SK-N-SH (cell line): ENCODE results near the gene CCDC107. TPM values are rescaled to one million over a fixed set of nuclear protein-coding genes. Genes with fewer than 3 reads are reported as not detected.

Experiments
- CTCF ChIA-PET: fragments of 300-600, 350-600 bp; formaldehyde crosslinking; extraction: SDS; loops from one replicate; lab custom pipeline; 2021; lab: Yijun Ruan, JAX
- POLR2A ChIA-PET: fragments of 350-600 bp; sonication (Branson Sonifier 250); formaldehyde crosslinking; extraction: SDS; loops from one replicate; lab custom pipeline; 2020; ENCODE audit warnings: antibody characterized with exemption, inconsistent platforms; lab: Yijun Ruan, JAX
- DNase-seq: peaks from one replicate; pipeline ENCODE4 v3.0.0; 2012
- H2AFZ ChIP-seq: fragments of 200-600 bp; sonication (generic); 2 replicates; pipeline ENCODE4 v1.8.1; 2016; ENCODE audit warnings: antibody characterized with exemption, mild to moderate bottlenecking, low read depth
- H3F3A ChIP-seq: fragments of 200-600 bp; sonication (generic); replicated peaks from 2 replicates; pipeline ENCODE3; 2016; ENCODE audit warnings: antibody characterized with exemption, mild to moderate bottlenecking; ENCODE audit not compliant: insufficient read depth
- H3K27ac ChIP-seq, 2 experiments: fragments of 200-500 bp in 1 of 2; fragments of 200-600 bp in 1 of 2; sonication (Bioruptor generic) in 1 of 2; sonication (generic), shearing (Covaris generic) in 1 of 2; 2 replicates each; pipeline versions ENCODE4 v1.5.1 to v1.6.1; 2014 to 2016; ENCODE audit warnings: low read depth in 2 of 2, inconsistent platforms in 1 of 2, low read length in 1 of 2, mild to moderate bottlenecking in 1 of 2, mixed read lengths in 1 of 2
- H3K27me3 ChIP-seq: fragments of 200-600 bp; sonication (generic), shearing (Covaris generic); 2 replicates; pipeline ENCODE4 v1.6.1; 2016; ENCODE audit warnings: mixed run types; ENCODE audit not compliant: insufficient read depth
- H3K36me3 ChIP-seq, 2 experiments: fragments of 200-500 bp in 1 of 2; fragments of 200-600 bp in 1 of 2; sonication (Bioruptor generic) in 1 of 2; sonication (generic) in 1 of 2; replicated peaks in 1 of 2; 2 replicates each; pipeline versions ENCODE3 to v1.5.1; 2014 to 2016; ENCODE audit warnings: low read length in 1 of 2, mild to moderate bottlenecking in 1 of 2; ENCODE audit not compliant: insufficient read depth in 2 of 2, control insufficient read depth in 1 of 2
- H3K4me1 ChIP-seq, 2 experiments: fragments of 200-500 bp in 1 of 2; fragments of 200-600 bp in 1 of 2; sonication (Bioruptor generic) in 1 of 2; sonication (generic), shearing (Covaris generic) in 1 of 2; 2 replicates each; pipeline versions ENCODE4 v1.5.1 to v1.6.1; 2014 to 2016; ENCODE audit warnings: low read depth in 1 of 2, low read length in 1 of 2, mixed run types in 1 of 2; ENCODE audit not compliant: insufficient read depth in 2 of 2, control insufficient read depth in 1 of 2
- H3K4me2 ChIP-seq: fragments of 200-600 bp; sonication (generic), shearing (Covaris generic); 2 replicates; pipeline ENCODE4 v1.6.1; 2017; ENCODE audit warnings: mixed run types
- H3K4me3 ChIP-seq, 2 experiments: fragments of 200-500 bp in 1 of 2; fragments of 200-600 bp in 1 of 2; sonication (Bioruptor generic) in 1 of 2; sonication (generic), shearing (Covaris generic) in 1 of 2; 2 replicates each; pipeline versions ENCODE4 v1.5.1 to v1.8.1; 2014 to 2016; ENCODE audit warnings: low read depth in 2 of 2, inconsistent platforms in 1 of 2, low read length in 1 of 2, mild to moderate bottlenecking in 1 of 2, mixed read lengths in 1 of 2, moderate library complexity in 1 of 2
- H3K79me2 ChIP-seq: fragments of 200-600 bp; sonication (generic); 2 replicates; pipeline ENCODE4 v1.8.1; 2017; ENCODE audit warnings: mild to moderate bottlenecking; ENCODE audit not compliant: insufficient read depth
- H3K9ac ChIP-seq: fragments of 200-600 bp; sonication (generic); 2 replicates; pipeline ENCODE4 v1.6.1; 2017; ENCODE audit warnings: mixed run types
- H3K9me2 ChIP-seq: fragments of 200-600 bp; sonication (generic); 2 replicates; pipeline ENCODE4 v1.6.1; 2017; ENCODE audit warnings: mixed run types
- H3K9me3 ChIP-seq: fragments of 200-600 bp; sonication (generic); 2 replicates; pipeline ENCODE4 v1.6.1; 2017; ENCODE audit warnings: mixed run types, mild to moderate bottlenecking, moderate library complexity
- H4K20me1 ChIP-seq: fragments of 200-600 bp; sonication (generic); 2 replicates; pipeline ENCODE4 v1.6.1; 2017; ENCODE audit warnings: mild to moderate bottlenecking, mixed run types; ENCODE audit not compliant: insufficient read depth
- ELF1 ChIP-seq: IDR thresholded peaks from 2 replicates; pipeline ENCODE4 v1.4.0; 2012
- GABPA ChIP-seq: IDR thresholded peaks from 2 replicates; pipeline ENCODE4 v1.4.0; 2012; ENCODE audit warnings: low read depth, mild to moderate bottlenecking
- JUND ChIP-seq: IDR thresholded peaks from 2 replicates; pipeline ENCODE4 v1.4.0; 2012
- MXI1 ChIP-seq: IDR thresholded peaks from 2 replicates; pipeline ENCODE4 v1.6.1; 2012; ENCODE audit warnings: mild to moderate bottlenecking, low read depth, low read length, improper control_type of control experiment
- NRF1 ChIP-seq: IDR thresholded peaks from 2 replicates; pipeline ENCODE4 v1.6.1; 2012; ENCODE audit warnings: low read depth, mild to moderate bottlenecking, low read length
- RCOR1 ChIP-seq: fragments of 150-350 bp; IDR thresholded peaks from 2 replicates; pipeline ENCODE4 v1.6.1; 2017; ENCODE audit warnings: antibody characterized with exemption, low read length
- SIN3A ChIP-seq: IDR thresholded peaks from 2 replicates; pipeline ENCODE4 v1.6.1; 2012; ENCODE audit warnings: low read depth, mild to moderate bottlenecking, low read length, moderate library complexity, borderline replicate concordance
- TAF1 ChIP-seq: IDR thresholded peaks from 2 replicates; pipeline ENCODE4 v1.6.1; 2012; ENCODE audit warnings: low read depth, mild to moderate bottlenecking, low read length, moderate library complexity, borderline replicate concordance
- TCF12 ChIP-seq: IDR thresholded peaks from 2 replicates; pipeline ENCODE4 v1.4.0; 2012
- TEAD4 ChIP-seq: IDR thresholded peaks from 2 replicates; pipeline ENCODE4 v1.4.0; 2012; ENCODE audit warnings: mild to moderate bottlenecking, borderline replicate concordance; ENCODE audit not compliant: insufficient read depth
- USF2 ChIP-seq: fragments of 150-350 bp; IDR thresholded peaks from 2 replicates; pipeline ENCODE4 v1.6.1; 2017; ENCODE audit warnings: antibody characterized with exemption, low read length, low read depth, borderline replicate concordance
- WGBS: methylation state at CpG from one replicate; pipeline ENCODE4 v1.1.6; 2017; ENCODE audit warnings: low lambda C conversion rate; 5-methylcytosine and 5-hydroxymethylcytosine counted together
- polyA plus RNA-seq, 3 experiments: library from polyadenylated mRNA; depleted of rRNA; stranded (reverse); fragments of >200 nt; gene quantifications; 2 replicates each; pipeline ENCODE4 v1.2.3, GENCODE V29; 2012
- TF ChIP-seq, protein P1 (sequence below): IDR thresholded peaks from 2 replicates; pipeline ENCODE4 v1.6.1; 2012; ENCODE audit warnings: mild to moderate bottlenecking, low read depth, low read length, moderate library complexity
- TF ChIP-seq, protein P2 (sequence below): IDR thresholded peaks from 2 replicates; pipeline ENCODE4 v1.4.0; 2012; ENCODE audit warnings: low read depth, borderline replicate concordance
- TF ChIP-seq, protein P3 (sequence below): IDR thresholded peaks from 2 replicates; pipeline ENCODE4 v1.4.0; 2012; ENCODE audit warnings: low read depth
- TF ChIP-seq, protein P4 (sequence below): IDR thresholded peaks from 2 replicates; pipeline ENCODE4 v1.4.0; 2012; ENCODE audit warnings: low read depth, borderline replicate concordance
- TF ChIP-seq, protein P5 (sequence below): IDR thresholded peaks from 2 replicates; pipeline ENCODE4; 2012

CCDC107 gene
- polyA plus RNA-seq, 1 of the 3 experiments (the other 2 are of a cell fraction): 22.0 TPM

GRCh38 chr9:35706951-35707350, 48.9 kb downstream of the CCDC107 start:
- ChIA-PET POLR2A (interaction anchor here (0.7 kb wide), 1 partner anchor 42 kb away, joined by 3 read pairs; no protein-coding TSS in a partner anchor), CTCF (interaction anchor here (0.9 to 19.9 kb wide), 3 partner anchors 11 to 23 kb away, joined by 4 to 183 read pairs (median 7); partner anchors contain the start of gene TPM2)
- no peak overlapping the region for H3K27ac ChIP-seq
- H3F3A ChIP-seq: peaks cover 7% of the 10 kb centered on the region
- H3K9me3 ChIP-seq: no peaks in the 10 kb centered on the region
- no peak overlapping the region for H3K4me2 ChIP-seq
- no peaks in the 10 kb centered on the region for H3K4me1 ChIP-seq
- no peak overlapping the region for H2AFZ ChIP-seq
- TF ChIP-seq JUND (no peak), TEAD4 (no peak), TCF12 (no peak), NRF1 (no peak), ELF1 (no peak), USF2 (no peak), SIN3A (no peak), MXI1 (no peak), GABPA (no peak), RCOR1 (no peak), TAF1 (no peak)
- TF ChIP-seq, protein P1, sequence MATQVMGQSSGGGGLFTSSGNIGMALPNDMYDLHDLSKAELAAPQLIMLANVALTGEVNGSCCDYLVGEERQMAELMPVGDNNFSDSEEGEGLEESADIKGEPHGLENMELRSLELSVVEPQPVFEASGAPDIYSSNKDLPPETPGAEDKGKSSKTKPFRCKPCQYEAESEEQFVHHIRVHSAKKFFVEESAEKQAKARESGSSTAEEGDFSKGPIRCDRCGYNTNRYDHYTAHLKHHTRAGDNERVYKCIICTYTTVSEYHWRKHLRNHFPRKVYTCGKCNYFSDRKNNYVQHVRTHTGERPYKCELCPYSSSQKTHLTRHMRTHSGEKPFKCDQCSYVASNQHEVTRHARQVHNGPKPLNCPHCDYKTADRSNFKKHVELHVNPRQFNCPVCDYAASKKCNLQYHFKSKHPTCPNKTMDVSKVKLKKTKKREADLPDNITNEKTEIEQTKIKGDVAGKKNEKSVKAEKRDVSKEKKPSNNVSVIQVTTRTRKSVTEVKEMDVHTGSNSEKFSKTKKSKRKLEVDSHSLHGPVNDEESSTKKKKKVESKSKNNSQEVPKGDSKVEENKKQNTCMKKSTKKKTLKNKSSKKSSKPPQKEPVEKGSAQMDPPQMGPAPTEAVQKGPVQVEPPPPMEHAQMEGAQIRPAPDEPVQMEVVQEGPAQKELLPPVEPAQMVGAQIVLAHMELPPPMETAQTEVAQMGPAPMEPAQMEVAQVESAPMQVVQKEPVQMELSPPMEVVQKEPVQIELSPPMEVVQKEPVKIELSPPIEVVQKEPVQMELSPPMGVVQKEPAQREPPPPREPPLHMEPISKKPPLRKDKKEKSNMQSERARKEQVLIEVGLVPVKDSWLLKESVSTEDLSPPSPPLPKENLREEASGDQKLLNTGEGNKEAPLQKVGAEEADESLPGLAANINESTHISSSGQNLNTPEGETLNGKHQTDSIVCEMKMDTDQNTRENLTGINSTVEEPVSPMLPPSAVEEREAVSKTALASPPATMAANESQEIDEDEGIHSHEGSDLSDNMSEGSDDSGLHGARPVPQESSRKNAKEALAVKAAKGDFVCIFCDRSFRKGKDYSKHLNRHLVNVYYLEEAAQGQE: no peak
- TF ChIP-seq, protein P2, sequence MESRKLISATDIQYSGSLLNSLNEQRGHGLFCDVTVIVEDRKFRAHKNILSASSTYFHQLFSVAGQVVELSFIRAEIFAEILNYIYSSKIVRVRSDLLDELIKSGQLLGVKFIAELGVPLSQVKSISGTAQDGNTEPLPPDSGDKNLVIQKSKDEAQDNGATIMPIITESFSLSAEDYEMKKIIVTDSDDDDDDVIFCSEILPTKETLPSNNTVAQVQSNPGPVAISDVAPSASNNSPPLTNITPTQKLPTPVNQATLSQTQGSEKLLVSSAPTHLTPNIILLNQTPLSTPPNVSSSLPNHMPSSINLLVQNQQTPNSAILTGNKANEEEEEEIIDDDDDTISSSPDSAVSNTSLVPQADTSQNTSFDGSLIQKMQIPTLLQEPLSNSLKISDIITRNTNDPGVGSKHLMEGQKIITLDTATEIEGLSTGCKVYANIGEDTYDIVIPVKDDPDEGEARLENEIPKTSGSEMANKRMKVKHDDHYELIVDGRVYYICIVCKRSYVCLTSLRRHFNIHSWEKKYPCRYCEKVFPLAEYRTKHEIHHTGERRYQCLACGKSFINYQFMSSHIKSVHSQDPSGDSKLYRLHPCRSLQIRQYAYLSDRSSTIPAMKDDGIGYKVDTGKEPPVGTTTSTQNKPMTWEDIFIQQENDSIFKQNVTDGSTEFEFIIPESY: no peak
- TF ChIP-seq, protein P3, sequence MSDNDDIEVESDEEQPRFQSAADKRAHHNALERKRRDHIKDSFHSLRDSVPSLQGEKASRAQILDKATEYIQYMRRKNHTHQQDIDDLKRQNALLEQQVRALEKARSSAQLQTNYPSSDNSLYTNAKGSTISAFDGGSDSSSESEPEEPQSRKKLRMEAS: no peak
- TF ChIP-seq, protein P4, sequence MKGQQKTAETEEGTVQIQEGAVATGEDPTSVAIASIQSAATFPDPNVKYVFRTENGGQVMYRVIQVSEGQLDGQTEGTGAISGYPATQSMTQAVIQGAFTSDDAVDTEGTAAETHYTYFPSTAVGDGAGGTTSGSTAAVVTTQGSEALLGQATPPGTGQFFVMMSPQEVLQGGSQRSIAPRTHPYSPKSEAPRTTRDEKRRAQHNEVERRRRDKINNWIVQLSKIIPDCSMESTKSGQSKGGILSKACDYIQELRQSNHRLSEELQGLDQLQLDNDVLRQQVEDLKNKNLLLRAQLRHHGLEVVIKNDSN: no peak
- TF ChIP-seq, protein P5, sequence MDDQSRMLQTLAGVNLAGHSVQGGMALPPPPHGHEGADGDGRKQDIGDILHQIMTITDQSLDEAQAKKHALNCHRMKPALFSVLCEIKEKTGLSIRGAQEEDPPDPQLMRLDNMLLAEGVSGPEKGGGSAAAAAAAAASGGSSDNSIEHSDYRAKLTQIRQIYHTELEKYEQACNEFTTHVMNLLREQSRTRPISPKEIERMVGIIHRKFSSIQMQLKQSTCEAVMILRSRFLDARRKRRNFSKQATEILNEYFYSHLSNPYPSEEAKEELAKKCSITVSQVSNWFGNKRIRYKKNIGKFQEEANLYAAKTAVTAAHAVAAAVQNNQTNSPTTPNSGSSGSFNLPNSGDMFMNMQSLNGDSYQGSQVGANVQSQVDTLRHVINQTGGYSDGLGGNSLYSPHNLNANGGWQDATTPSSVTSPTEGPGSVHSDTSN: no peak
- H3K79me2 ChIP-seq: no peaks in the 10 kb centered on the region; the same call in 1 of the 2 replicates
- H3K36me3 ChIP-seq: peaks cover 57 to 88% of the 10 kb centered on the region in 2 experiments
- no peaks in the 10 kb centered on the region for H4K20me1 ChIP-seq
- no peaks in the 10 kb centered on the region for H3K27me3 ChIP-seq
- no peak for DNase-seq
- WGBS: 99% methylated on average over 9 of the region's 10 CpGs
- H3K9ac ChIP-seq: no peak overlapping the region
- H3K4me3 ChIP-seq: no peak overlapping the region
- H3K9me2 ChIP-seq: no peaks in the 10 kb centered on the region
